GM12873 (cell line): ENCODE results near the gene TMED5.

Experiments
- TF ChIP-seq, protein P1 (sequence below): IDR thresholded peaks from 2 replicates; pipeline ENCODE4 v1.5.1; 2012; ENCODE audit warnings: low read depth, mild to moderate bottlenecking, moderate library complexity, low read length, control low read depth; ENCODE audit not compliant: insufficient read depth; ENCODE audit errors: missing control alignments

The TMED5 gene

DNA sequence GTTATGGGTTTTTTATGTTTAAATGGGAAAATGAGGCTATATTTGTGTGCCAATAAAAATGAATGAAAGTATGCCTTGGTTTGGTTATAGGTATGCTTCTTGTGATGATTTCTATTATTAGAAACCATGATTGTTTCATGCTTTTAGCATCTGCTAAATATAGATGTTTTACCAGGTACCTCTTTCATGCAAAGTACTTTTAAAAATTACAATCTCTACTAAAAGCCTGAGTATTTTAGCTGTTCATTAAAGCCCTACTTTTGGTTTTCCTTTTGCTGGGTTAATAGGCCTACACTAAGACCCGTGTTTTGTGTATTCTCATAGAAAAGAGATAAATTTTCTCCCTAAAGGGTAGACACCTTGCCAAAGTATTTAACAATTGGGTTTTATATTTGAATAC, 69.1 kb downstream of the TMED5 start:
- TF ChIP-seq, protein P1, sequence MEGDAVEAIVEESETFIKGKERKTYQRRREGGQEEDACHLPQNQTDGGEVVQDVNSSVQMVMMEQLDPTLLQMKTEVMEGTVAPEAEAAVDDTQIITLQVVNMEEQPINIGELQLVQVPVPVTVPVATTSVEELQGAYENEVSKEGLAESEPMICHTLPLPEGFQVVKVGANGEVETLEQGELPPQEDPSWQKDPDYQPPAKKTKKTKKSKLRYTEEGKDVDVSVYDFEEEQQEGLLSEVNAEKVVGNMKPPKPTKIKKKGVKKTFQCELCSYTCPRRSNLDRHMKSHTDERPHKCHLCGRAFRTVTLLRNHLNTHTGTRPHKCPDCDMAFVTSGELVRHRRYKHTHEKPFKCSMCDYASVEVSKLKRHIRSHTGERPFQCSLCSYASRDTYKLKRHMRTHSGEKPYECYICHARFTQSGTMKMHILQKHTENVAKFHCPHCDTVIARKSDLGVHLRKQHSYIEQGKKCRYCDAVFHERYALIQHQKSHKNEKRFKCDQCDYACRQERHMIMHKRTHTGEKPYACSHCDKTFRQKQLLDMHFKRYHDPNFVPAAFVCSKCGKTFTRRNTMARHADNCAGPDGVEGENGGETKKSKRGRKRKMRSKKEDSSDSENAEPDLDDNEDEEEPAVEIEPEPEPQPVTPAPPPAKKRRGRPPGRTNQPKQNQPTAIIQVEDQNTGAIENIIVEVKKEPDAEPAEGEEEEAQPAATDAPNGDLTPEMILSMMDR = no peak

DNA sequence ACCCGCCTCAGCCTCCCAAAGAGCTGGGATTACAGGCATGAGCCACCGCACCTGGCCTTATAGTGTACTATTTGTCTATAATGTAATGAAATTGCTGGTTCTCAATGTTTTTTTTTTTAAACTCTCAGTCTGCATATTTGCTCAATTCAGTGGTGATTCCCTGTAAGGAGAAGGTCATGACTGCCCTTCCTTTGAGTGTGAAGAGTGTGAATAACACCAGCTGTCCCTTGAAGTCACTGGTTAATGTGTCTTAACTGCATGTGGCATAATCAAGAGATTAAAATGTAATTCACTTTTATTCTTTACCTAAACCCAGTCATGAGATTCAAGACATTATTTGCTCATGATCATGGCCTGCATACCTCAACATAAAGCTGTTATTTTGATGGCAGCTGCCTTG, 70.6 kb downstream of the TMED5 start:
- TF ChIP-seq, protein P1 = no peak

DNA sequence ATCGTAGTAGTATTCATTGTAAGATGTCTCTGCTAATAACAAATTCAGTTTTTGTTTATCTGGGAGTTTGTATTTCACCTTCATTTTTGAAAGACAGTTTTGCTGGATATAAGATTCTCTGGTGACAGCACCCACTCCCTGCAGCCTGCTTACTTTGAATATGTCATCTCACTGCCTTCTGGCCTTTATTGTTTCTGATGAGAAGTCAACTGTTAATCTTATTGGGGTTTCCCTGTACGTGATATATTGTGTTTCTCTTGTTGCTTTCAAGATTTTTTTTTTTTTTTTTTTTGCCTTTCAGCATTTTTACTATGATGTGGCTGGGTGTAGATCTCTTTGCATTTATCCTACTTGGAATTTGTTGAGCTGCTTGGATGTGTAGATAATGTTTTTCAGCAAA, 71.9 kb downstream of the TMED5 start:
- TF ChIP-seq, protein P1 = no peak

DNA sequence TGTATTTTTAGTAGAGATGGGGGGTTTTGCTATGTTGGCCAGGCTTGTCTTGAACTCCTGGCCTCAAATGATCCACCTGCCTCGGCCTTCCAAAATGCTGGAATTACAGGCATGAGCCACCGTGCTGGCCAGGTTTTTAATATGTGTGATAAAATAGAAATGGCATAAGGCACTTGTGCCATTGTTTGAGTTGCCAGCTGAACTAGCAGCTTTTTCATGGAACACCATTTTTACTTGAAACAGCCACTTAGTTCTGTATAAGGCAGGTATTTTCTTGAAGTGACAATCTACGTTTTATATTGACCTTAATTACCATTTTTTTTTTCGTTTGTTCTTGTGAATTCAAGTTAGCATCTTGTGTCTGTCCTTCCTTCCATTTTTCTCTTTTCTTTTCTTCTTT, 72.8 kb downstream of the TMED5 start:
- TF ChIP-seq, protein P1 = no peak

DNA sequence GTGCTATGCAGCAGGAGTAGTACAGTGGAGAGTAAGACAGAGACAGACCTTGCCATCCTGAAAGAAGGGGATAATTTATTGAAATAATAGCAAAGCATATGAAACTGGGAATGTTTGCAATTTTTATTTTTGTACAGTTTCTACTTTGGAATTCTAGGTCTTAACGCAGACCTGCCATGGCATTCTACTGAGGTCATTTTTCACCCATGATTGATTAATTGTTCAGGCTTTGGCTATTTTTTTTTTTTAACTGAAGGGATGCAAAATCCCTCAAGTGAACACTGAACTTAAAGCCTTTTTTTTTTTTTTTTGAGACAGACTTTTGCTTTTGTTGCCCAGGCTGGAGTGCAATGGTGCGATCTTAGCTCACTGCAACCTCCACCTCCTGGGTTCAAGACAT, 74.0 kb downstream of the TMED5 start:
- TF ChIP-seq, protein P1 = no peak

DNA sequence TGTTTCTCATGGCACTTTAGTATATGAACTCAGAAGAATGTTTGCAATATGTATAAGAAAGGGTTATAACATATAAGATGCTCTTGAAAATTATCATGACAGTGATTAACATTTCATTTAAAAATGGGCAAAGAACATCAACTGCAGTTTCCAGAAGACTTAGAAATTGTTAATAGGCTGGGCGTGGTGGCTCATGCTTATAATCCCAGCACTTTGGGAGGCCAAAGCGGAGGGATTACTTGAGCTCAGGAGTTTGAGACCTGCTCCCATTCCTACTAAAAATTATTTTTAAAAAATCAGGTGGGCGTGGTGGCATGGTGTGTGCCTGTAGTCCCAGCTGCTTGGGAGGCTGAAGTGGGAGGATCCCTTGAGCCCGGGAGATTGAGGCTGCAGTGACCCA, 78.1 kb downstream of the TMED5 start:
- TF ChIP-seq, protein P1 = no peak
